GM12801 (cell line): ENCODE measurements around the gene RUBCN.

Experiments
- TF ChIP-seq, protein P1 (sequence below): IDR thresholded peaks from one replicate; pipeline ENCODE4 v1.5.1; 2011; ENCODE audit warnings: control low read depth; ENCODE audit not compliant: insufficient read length; ENCODE audit errors: extremely low read depth

The RUBCN gene

DNA sequence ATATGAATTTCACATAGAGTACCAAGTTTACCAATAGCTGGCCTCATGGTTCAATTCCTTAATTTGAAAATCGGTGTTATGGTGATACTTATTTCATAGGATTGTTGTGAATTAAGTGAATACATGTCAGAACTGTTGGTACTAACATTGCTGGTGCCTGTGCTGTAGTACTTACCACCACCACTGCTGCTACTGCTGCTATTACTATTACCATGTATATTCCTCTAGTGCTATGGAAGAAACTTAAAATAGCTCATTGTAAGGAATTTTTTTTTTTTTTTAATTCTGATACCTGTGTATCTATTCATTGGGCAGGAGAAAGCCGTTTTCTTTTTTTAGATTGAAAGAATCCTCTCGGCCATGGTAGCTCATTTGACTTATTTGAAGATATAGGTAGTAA is 16.6 kb upstream of the RUBCN start:
- TF ChIP-seq, protein P1, sequence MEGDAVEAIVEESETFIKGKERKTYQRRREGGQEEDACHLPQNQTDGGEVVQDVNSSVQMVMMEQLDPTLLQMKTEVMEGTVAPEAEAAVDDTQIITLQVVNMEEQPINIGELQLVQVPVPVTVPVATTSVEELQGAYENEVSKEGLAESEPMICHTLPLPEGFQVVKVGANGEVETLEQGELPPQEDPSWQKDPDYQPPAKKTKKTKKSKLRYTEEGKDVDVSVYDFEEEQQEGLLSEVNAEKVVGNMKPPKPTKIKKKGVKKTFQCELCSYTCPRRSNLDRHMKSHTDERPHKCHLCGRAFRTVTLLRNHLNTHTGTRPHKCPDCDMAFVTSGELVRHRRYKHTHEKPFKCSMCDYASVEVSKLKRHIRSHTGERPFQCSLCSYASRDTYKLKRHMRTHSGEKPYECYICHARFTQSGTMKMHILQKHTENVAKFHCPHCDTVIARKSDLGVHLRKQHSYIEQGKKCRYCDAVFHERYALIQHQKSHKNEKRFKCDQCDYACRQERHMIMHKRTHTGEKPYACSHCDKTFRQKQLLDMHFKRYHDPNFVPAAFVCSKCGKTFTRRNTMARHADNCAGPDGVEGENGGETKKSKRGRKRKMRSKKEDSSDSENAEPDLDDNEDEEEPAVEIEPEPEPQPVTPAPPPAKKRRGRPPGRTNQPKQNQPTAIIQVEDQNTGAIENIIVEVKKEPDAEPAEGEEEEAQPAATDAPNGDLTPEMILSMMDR, result no peak

DNA sequence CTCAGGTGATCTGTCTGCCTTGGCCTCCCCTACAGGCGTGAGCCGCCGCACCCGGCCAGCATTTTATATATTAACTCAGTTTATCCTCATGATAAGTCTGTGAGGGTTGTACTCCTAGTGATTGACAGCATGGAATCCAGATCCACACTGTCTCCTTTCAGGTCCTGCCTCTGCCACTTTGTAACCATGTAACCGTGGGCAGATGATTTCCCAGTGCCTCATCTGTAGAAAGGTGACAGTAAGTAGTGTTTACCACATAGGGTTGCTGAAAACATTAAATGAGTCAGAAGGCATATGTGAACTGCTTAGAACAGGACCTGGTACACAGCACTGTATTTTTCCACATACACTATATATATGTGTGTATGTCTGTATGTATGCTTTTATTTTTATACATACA is 15.4 kb upstream of the RUBCN start:
- TF ChIP-seq, protein P1, result no peak

DNA sequence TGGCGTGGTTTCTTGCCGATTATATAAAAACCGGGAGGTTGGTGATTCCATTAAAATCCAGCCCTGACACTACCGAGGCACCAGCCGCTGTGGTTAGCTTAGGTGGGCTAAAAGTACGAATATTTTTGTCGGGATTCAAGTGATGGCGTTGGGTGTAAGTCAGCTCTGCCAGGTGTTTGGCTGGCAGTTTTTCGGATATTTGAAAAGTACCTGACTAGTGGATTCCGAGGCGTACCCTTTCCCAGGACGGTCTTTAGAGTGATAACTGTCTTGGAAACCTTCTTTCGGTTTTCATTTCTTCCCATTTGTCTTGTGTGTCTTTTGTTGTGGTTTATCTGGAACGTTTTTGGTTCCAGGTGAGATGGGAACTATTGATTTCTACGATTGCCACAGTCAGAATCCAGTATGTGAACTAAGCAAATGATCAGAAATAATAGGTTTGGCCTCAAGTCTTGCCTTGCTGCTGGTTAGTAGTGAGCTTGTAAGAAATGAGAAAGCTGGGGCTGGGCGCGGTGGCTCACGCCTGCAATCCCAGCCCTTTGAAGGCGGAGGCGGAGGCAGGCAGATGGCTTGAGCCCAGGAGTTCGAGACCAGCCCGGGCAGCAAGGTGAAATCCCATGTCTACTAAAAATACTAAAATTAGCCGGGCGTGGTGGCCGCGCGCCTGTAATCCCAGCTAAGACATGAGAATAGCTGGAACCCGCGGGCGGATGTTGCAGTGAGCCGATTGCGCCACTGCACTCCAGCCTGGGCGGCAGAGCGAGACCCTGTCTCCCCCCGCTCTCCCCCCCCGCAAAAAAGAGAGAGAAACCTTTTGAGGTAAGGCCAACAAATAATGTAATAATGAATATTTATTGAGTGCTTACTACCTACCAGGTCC is 14.4 kb upstream of the RUBCN start:
- TF ChIP-seq, protein P1, result no peak

DNA sequence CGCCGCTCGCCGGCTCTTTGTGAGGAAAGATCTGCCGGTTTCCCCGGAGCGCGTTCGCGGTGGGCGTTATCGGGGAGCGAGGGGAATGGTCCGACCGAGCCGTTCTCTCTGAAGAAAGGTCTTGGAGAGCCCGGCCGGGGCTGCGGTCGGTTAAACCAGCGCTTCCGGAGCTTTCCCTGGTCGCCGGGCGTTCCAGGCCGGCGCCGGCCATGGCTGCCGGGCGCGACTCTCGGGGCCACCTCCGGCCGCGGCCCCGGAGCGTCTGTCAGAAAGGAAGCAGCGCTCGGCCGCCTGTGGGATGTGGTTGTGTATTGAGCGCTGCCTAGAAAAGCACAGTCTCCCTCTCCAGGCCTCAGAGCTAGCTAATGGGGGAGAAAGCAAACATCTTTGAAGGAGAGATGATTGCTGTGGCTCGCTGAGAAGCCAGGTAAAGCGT is 13.7 kb upstream of the RUBCN start:
- TF ChIP-seq, protein P1, result no peak

DNA sequence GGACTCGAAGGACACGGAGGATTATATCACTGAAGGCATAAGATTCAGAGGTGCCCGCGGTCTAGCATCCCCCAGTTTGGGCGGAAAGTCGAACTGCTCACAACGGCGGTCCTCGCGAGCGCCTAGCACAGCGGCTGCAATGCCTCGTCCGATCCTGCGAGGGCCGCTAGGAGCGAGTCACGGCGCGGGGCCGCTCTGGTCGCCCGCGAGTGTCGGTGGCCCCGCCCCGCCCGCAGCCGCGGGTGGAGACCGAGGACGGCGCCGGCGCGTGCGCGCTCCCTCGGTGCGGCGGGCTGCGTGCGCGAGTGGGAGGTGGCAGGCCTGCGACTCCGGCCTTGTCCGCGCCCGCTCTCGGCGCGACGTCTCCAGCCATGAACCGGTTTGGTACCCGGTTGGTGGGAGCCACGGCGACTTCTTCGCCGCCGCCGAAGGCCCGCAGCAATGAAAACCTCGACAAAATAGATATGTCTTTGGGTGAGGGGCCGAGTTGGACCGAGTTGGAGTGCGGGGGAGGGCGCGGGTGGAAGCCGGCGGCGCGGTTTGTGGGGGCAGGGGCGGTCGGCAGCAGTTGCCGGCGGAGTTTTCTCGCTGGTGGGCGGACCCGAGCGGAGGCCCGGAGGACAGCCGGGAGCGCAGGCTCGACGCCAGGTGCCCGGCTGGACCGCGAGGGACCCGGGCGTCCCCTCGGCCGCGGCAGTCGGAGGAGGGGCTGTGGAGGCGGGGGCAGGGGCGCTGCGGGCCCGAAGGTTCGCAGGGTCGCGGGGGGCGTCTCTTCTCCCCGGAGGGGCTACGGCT is 13.1 kb upstream of the RUBCN start, which contains the start of gene FYTTD1:
TSS of gene FYTTD1 (plus strand) at position 283 of the 795 bp plus-strand sequence. CDS start at position 372, 89 bp downstream.
- TF ChIP-seq, protein P1, result no peak

DNA sequence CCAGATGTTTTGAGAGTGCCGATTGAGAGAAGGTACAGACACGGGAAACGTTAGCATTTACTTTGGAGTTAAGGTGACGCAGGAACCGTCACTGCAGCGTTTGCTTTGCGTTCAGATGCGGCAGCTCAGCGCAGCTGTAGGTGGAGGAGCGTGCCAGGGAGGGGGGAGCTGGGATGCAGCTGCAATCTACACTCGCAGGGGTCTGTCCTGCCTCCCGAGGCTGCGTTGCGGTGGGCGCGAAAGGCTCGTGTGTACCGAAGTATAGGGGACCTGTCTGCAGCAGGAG is 12.6 kb upstream of the RUBCN start:
- TF ChIP-seq, protein P1, result no peak

DNA sequence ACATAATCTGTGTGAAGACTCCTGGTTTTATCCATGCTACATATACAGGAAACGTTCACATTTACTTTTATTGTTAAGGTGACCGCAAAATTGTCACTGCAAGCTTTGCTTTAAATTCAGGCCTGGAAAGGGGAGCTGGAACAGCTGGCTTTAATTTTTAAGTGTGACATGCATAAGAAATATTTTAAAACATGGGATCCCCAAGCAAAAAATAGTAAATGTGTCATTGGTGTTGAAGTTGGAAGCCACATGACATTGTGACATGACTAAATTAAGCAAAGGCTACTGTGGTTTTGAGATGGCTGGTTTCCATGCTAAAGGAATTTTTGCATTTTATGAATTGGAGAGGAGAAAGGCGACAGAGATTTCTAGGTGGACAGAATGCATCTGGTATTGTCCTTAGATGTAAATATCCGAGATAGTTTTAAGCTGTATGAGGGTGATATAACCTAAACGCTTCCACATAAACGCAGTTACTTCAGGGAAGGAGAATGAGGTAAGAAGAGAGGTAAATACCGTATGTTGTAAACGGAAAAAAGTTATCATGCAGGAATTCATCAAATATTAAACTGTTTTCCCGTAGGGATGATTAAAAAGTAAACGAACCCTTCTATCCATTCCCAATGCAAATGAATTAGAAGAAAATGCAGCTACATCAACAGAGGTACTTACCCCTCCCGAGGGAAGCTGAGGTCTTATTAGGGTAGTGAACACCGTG is 12.1 kb upstream of the RUBCN start:
- TF ChIP-seq, protein P1, result no peak
